T-helper 2 cell (primary cell): ENCODE measurements around the gene GSTCD.
"Not testable (repeated sequence)": the region's sequence is repeated elsewhere in the genome, so short reads cannot be mapped to it uniquely, and the experiment has no call there.

ENCODE experiments used
- DNase-seq, 5 experiments: peaks; one replicate each; pipeline versions ENCODE4 v3.0.0 to v3.0.0-alpha.2; 2012 to 2022
- total RNA-seq, 2 donors: gene quantifications; one replicate each; lab custom pipeline; 2026; lab: John Stamatoyannopoulos, UW

The GSTCD gene, protein sequence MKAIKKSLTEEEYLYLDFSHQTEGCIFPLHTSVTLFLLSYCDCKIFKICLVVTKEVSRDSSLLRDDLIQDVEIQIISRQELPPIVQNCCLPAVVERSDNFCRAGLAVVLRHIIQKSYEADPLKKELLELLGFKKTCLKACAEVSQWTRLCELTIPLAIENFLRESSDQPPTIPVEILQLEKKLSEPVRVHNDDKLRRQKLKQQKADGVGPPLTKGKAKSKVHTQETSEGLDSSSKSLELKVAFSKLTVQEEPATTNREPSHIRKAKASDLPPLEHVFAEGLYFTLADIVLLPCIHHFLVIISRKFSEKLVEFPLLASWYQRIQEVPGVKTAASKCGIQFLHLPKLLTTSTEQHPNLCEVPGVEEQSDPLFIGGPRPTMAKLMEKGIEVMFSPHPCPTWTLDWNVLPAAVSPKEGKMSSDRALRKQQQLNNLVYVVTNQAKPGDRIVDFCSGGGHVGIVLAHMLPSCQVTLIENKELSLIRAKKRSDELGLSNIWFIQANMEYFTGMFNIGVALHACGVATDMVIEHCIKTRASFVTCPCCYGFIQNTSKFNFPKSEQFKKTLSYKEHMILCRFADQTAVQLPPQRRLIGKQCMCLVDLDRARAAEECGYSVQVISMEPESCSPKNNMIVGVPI
- total RNA-seq = 5.0 to 8.4 reads per million in 2 donors

- DNase-seq = peak; percentile 59 to 94 (median 80)
Observed at GRCh38 chr4:105708181-105709080, at the start of gene GSTCD, which contains the start of gene INTS12. Gene GSTCD (plus strand): TSS chr4:105708784. CDS start chr4:105717614, 8,830 bp downstream. Gene INTS12 (minus strand): TSS chr4:105708689. CDS start chr4:105700005, 8,684 bp downstream.

DNA sequence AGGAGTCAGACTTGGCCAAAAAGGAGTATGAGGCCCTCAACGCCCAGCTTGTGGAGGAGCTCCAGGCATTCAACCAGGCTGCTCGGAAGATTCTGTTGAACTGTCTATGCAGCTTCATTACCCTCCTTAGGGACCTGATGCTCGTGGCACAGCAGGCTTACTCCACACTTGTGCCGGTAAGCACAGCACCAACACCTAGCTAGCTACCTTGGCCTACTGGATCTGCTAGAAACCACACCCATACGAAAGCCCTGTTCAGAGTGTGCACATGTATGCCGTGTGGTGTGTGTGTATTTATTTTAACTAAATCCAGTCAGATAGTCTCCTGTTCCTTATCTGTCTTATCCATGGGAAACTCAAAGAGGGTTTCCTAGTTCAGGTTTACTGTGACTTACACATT is 49.4 kb upstream of the GSTCD start:
- DNase-seq = no peak

GRCh38 chr4:105661028-105661427 is 47.6 kb upstream of the GSTCD start:
- DNase-seq = no peak

GRCh38 chr4:105662935-105663675 is 45.5 kb upstream of the GSTCD start:
- DNase-seq = no peak

- DNase-seq = peak in 1 of 5 experiments; percentile 8
Observed at GRCh38 chr4:105666693-105667092, 41.9 kb upstream of the GSTCD start.

DNA sequence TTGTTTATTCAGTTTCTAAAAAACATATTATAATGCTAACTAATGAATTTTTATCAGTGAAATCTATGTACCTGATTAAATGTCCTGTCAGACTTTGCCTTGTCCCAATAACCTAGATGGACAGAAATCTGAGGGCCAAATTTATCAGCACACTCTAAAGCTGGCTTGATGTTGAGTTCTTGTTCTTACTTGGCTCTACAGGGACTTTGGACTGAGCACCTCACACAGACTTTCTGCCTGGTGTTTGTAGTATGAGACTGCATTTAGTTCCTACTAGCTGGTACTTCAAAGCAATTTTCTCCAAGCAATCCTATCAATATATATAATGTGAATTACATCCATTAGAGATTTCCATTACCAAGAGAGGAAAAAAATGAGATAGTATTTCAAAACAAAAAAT is 37.9 kb upstream of the GSTCD start:
- no peak for DNase-seq

GRCh38 chr4:105671301-105671700 is 37.3 kb upstream of the GSTCD start:
- no peak for DNase-seq

DNA sequence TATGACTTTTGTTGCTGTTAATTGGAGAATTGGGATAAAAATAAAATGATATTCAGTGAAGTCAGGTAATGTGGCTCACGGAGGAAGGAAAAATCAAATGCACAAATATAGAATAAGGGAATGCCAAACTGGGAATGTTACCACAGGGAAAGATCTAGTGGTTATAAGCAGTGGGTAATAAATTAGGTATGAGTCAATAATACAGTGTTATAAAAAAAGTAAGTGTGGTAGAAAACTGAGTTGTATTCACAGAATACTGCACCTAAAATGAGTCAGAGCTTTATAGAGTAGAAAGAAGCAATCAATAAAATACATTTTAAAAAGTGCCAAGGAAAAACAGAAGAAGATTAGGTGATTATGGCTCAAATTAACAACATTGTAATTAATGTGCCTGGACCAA is 34.6 kb upstream of the GSTCD start:
- DNase-seq = no peak

DNA sequence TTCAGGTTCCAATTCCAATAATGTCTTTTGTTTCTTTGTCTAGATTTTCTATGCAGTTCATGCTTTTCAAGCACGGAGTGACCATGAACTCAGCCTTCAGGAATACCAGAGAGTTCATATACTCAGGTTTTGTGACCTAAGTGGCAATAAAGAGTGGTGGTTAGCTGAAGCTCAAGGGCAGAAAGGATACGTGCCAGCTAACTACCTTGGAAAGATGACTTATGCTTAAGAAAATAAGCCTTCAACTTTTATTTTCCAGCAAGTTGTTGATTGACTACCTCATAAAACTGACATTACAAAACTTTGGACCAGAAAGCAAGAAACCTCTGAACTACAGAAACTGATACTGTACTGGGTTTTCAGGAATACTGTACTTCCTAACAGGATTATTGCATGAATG is 30.9 kb upstream of the GSTCD start:
- DNase-seq = no peak

DNA sequence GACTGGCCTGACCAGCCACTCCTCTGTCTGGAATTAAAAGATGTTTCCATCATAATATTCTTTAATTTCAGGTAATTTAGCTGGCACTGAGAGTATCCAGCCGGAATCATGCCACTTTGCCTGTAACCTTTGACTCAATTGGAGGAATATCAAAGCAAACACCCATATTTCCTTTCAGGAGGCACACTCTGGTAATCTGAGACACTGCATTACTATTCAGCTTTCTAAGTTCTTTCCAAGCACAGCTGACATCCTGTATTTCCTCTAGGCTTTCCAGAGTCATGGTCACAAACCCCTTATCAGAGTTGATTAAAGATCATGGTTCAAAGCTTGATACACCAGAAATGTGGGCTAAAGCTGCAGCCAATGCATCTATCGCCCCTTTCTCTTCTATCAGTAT is 29.4 kb upstream of the GSTCD start:
- DNase-seq = no peak

DNA sequence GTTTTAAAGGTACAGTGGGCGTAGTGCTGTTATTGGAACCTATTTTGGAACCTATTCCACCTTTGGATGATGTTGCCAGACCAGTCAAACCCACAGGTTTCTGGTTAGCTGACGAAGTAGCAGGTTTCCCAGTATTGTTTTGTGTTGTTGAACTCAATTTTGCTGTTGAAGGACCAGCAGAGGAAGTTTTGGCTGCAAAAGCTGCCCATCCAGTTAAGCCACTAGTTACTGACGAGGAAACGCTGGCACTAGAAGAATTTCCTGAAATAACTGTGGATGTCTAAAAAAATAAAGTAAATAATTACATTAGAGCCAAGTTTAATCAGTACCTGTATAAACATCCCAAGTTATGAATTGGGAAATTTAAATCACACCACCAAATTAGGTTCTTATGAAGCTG is 25.5 kb upstream of the GSTCD start:
- no peak for DNase-seq

DNA sequence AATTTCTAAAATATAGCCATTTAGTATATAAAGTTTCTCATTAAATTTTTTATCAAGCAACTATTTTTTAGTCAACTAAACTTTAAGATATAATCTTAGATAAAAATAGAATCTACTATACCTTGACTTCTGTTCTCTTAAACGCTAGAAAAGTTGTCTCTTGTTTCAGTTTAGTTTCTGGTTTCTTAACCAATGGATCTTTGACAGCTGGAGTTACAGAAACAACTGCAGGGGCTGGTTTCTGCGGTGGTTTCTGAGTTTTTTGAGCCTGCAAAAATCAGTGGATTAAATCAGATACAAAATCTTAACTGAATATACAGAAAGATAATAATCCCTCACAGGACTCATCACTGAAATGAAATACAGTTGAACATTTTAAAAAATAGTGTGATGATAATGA is 22.0 kb upstream of the GSTCD start:
- no peak for DNase-seq

DNA sequence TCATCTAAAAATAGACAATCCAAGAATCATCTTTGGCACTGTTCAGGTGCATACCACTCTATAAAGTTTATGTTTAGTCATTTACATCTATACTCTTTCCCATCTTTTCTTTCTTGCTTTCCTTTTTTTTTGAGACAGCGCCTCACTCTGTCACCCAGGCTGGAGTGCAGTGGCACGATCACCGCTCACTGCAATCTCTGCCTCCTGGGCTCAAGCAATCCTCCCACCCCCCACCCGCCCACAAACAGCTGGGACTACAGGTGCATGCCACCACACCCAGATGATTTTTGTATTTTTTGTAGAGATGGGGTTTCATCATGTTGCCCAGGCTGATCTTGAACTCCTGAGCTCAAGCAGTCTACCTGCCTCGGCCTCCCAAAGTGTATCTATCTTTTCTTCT is 13.8 kb upstream of the GSTCD start:
- DNase-seq = not testable (repeated sequence)

GRCh38 chr4:105695832-105696231 is 12.8 kb upstream of the GSTCD start:
- not testable (repeated sequence) for DNase-seq

- no peak for DNase-seq
Observed at GRCh38 chr4:105698607-105699006, 10.0 kb upstream of the GSTCD start.

DNA sequence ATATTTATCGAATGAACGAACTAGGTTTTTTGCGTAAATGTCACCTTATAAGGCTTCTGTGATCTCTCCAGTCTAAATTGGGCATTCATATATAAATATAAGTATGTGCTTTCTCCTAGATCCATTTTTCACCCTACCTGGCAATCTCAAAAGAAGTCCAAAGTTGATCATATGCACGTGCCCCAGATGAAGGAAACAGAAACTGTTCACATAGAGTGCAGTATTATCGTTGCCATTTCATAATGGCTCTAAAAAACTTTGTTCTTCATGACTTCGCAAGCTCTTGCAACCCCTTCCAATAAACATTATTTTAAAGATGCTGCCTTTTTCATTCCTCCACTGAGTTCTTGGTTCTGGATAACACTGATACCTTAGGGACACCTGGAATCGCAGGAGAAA is 803 bp upstream of the GSTCD start:
- DNase-seq = no peak

GRCh38 chr4:105709081-105709450 is 482 bp downstream of the GSTCD start:
- DNase-seq = peak in 2 of 5 experiments; percentile 11 to 21

GRCh38 chr4:105710012-105710600 is 1.5 kb downstream of the GSTCD start:
- no peak for DNase-seq

DNA sequence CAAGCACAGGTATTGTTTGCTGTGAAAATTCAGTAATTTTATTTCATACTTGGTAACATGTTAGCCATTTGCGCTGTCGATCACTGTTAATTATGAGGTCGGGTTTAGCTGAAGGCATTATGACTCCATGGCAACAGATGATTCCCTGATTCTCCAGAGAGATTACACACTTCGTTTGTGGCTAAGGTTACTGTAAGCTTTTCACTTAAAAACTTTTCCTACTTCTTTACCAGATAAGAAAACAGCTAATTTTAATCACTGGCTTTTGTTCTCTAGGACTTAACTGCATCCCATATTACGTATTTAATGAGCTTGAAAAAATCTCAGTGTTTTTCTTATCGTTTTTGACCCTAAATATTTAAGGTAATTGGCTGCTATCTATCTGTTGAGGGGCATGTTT is 2.1 kb downstream of the GSTCD start:
- no peak for DNase-seq

DNA sequence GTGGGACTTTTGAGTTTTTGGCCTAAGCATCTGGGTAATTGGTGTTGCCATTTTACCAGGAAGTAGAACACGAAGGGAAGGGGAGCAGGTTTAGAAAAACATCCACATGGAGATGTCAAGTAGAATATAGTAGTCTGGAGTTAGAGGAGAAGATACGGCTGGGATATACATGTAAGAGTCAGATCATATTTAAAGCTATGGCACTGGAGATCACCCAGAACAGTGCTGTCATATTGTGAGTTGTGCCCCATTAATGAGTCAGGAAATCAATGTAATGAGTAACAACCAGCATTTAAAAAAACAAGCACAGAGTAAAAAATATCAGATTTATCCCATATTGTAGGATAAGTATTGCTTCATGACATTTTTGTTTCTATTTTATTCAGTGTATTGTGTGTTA is 4.2 kb downstream of the GSTCD start:
- no peak for DNase-seq

- no peak for DNase-seq
Observed at GRCh38 chr4:105714071-105714521, 5.5 kb downstream of the GSTCD start.

GRCh38 chr4:105714932-105715331 is 6.3 kb downstream of the GSTCD start:
- DNase-seq = no peak
